NCI-H128 (cell line): ENCODE results near the gene PEX14.
A peak's percentile ranks its signal among the peaks of the same experiment; 100 is the strongest.
"Not testable (repeated sequence)": the region's sequence is repeated elsewhere in the genome, so short reads cannot be mapped to it uniquely, and the experiment has no call there.

Source experiments
- DNase-seq: peaks from one replicate; lab custom pipeline; 2025; ENCODE audit not compliant: unreplicated experiment; lab: John Stamatoyannopoulos, UW

PEX14 gene

GRCh38 chr1:10474613-10475507 lies at the start of gene PEX14:
Gene PEX14 (plus strand): TSS chr1:10474950. CDS start chr1:10474967, 17 bp downstream.
- DNase-seq = peak; percentile 89

- not testable (repeated sequence) for DNase-seq
Measured at GRCh38 chr1:10425826-10426534, 48.8 kb upstream of the PEX14 start.

- not testable (repeated sequence) for DNase-seq
Measured at GRCh38 chr1:10426535-10426848, 48.3 kb upstream of the PEX14 start.

- DNase-seq = no peak
Measured at GRCh38 chr1:10428984-10429383, 45.8 kb upstream of the PEX14 start.

GRCh38 chr1:10429868-10430215 lies 44.9 kb upstream of the PEX14 start:
- no peak for DNase-seq

GRCh38 chr1:10430216-10431069 lies 44.3 kb upstream of the PEX14 start, which contains the start of gene CENPS:
Gene CENPS (plus strand): TSS chr1:10430433. CDS start chr1:10430518, 85 bp downstream.
- peak; percentile 84 for DNase-seq

GRCh38 chr1:10431070-10431730 lies 43.5 kb upstream of the PEX14 start:
- no peak for DNase-seq

GRCh38 chr1:10432910-10433700 lies 41.6 kb upstream of the PEX14 start:
- no peak for DNase-seq

- DNase-seq = no peak
Measured at GRCh38 chr1:10433790-10434189, 41.0 kb upstream of the PEX14 start.

- DNase-seq = no peak
Measured at GRCh38 chr1:10434590-10434989, 40.2 kb upstream of the PEX14 start.

GRCh38 chr1:10437052-10437451 lies 37.7 kb upstream of the PEX14 start:
- DNase-seq = no peak

GRCh38 chr1:10438677-10439163 lies 36.0 kb upstream of the PEX14 start:
- DNase-seq = no peak

- no peak for DNase-seq
Measured at GRCh38 chr1:10440305-10440704, 34.4 kb upstream of the PEX14 start.

- DNase-seq = no peak
Measured at GRCh38 chr1:10440794-10441193, 34.0 kb upstream of the PEX14 start.

- no peak for DNase-seq
Measured at GRCh38 chr1:10444248-10444647, 30.5 kb upstream of the PEX14 start.

- DNase-seq = no peak
Measured at GRCh38 chr1:10444795-10445397, 29.9 kb upstream of the PEX14 start.

GRCh38 chr1:10446790-10447422 lies 27.8 kb upstream of the PEX14 start:
- no peak for DNase-seq

- no peak for DNase-seq
Measured at GRCh38 chr1:10449751-10450150, 25.0 kb upstream of the PEX14 start, which contains the start of gene CORT. Gene CORT (plus strand): TSS chr1:10450031. CDS start chr1:10450224, 193 bp downstream.
